Colonic mucosa (tissue), 4 donors: ENCODE measurements around the gene DPH3. TPM values are rescaled to one million over a fixed set of nuclear protein-coding genes. Genes with fewer than 3 reads are reported as not detected.

Source experiments
- DNase-seq: peaks from one replicate; pipeline ENCODE4 v3.0.0-alpha.2; 2020
- H3K27ac ChIP-seq: fragments of 200-600 bp; one replicate; pipeline ENCODE4 v1.8.0; 2021
- H3K27me3 ChIP-seq: fragments of 200-600 bp; one replicate; pipeline ENCODE4 v1.8.0; 2021
- H3K36me3 ChIP-seq: fragments of 200-600 bp; one replicate; pipeline ENCODE4 v1.8.0; 2021
- H3K4me1 ChIP-seq: fragments of 200-600 bp; one replicate; pipeline ENCODE4 v1.8.0; 2021; ENCODE audit warnings: mild to moderate bottlenecking
- H3K4me3 ChIP-seq: fragments of 200-600 bp; one replicate; pipeline ENCODE4 v1.8.0; 2021
- H3K9ac ChIP-seq, 2 donors: one replicate each; pipeline ENCODE4 v1.7.0; 2013; ENCODE audit warnings: control low read depth in 2 of 2, low read depth in 2 of 2, low read length in 2 of 2
- H3K9me3 ChIP-seq: fragments of 200-600 bp; one replicate; pipeline ENCODE4 v1.8.0; 2021
- CTCF ChIP-seq: fragments of 200-600 bp; IDR thresholded peaks from one replicate; pipeline ENCODE4 v1.8.0; 2022; ENCODE audit warnings: antibody characterized with exemption, mild to moderate bottlenecking
- intact Hi-C: fragments of 100-400 bp; cut with DNase I; formaldehyde crosslinking; loops from one replicate; pipeline ENCODE4 v1.14.1; 2022
- total RNA-seq, 2 donors: library from RNA; stranded (reverse); fragmentation: NEBNext Ultra II Directional in 1 of 2; extraction: Animal tissue kit (Norgen Biotek cat#: 25700) in 1 of 2; gene quantifications; one replicate each; pipeline ENCODE4 v1.2.1, GENCODE V29; 2021
- donor health status: healthy.
- donor health status: DM: no; HTN: no; CAD: no.
- donor health status: DM: no; HTN: no; CAD: no.

Gene DPH3
- total RNA-seq, 2 donors from 2014 or later = 15.4 to 23.4 TPM

GRCh38 chr3:16308727-16309126 is 44.0 kb upstream of the DPH3 start:
- Histone ChIP-seq H3K27me3 (no peaks in the 10 kb centered on the region), H3K27ac (no peak overlapping the region), H3K9me3 (no peaks in the 10 kb centered on the region), H3K4me1 (no peaks in the 10 kb centered on the region), H3K9ac (no peak overlapping the region), H3K4me3 (no peak overlapping the region), H3K36me3 (no peaks in the 10 kb centered on the region)
- intact Hi-C loops = no loop called here
- TF ChIP-seq CTCF = no peak
- no peak for DNase-seq

GRCh38 chr3:16307832-16308531 is 43.2 kb upstream of the DPH3 start:
- Histone ChIP-seq H3K4me1 (no peaks in the 10 kb centered on the region), H3K36me3 (no peaks in the 10 kb centered on the region), H3K9ac (no peak overlapping the region), H3K27ac (no peak overlapping the region), H3K9me3 (no peaks in the 10 kb centered on the region), H3K27me3 (no peaks in the 10 kb centered on the region), H3K4me3 (no peak overlapping the region)
- peak; percentile 2 for DNase-seq
- TF ChIP-seq CTCF = no peak
- intact Hi-C loops = no loop called here

GRCh38 chr3:16305111-16305541 is 40.4 kb upstream of the DPH3 start:
- no peak for TF ChIP-seq CTCF
- Histone ChIP-seq H3K4me3 (no peak overlapping the region), H3K27me3 (no peaks in the 10 kb centered on the region), H3K9me3 (no peaks in the 10 kb centered on the region), H3K27ac (no peak overlapping the region), H3K36me3 (no peaks in the 10 kb centered on the region), H3K9ac (peak overlapping the region in 1 of 2 donors; percentile 35), H3K4me1 (no peaks in the 10 kb centered on the region)
- no peak for DNase-seq
- intact Hi-C loops = no loop called here

GRCh38 chr3:16304061-16305010 is 39.6 kb upstream of the DPH3 start:
- no peak overlapping the region for H3K27ac ChIP-seq

More at GRCh38 chr3:16304061-16305010, 39.6 kb upstream of the DPH3 start:
- DNase-seq = no peak
- TF ChIP-seq CTCF = no peak
- Histone ChIP-seq H3K4me1 (no peaks in the 10 kb centered on the region), H3K4me3 (no peak overlapping the region), H3K27me3 (no peaks in the 10 kb centered on the region), H3K9me3 (no peaks in the 10 kb centered on the region), H3K9ac (no peak overlapping the region), H3K36me3 (no peaks in the 10 kb centered on the region)
- intact Hi-C loops = no loop called here
